ENCODE data around the gene NECTIN1.

- no peak for TF ChIP-seq CTCF (IDR thresholded peaks at IDR 0.05; ENCODE audit: low read length)
- no peak for TF ChIP-seq EZH2 (optimal IDR thresholded peaks at IDR 0.05; ENCODE audit: low read depth, low read length)
- TF ChIP-seq EZH2phosphoT487 (IDR thresholded peaks at IDR 0.05; ENCODE audit: low read length), result no peak
These were observed 88.5 kb downstream of the NECTIN1 start for GRCh38 chr11:119640541-119640940.

Data from MM.1S (cell line).